Inflammatory macrophage treated with lipopolysaccharide for 4 hours (primary cell): ENCODE measurements around the gene ELK3.

ENCODE experiments used
- DNase-seq: peaks from one replicate; pipeline ENCODE4 v3.0.0-alpha.2; 2020

Gene ELK3

GRCh38 chr12:96193725-96194575 lies at the start of gene ELK3:
Gene ELK3, plus strand, starts transcription at chr12:96194375.
- DNase-seq = peak; percentile 70

DNA sequence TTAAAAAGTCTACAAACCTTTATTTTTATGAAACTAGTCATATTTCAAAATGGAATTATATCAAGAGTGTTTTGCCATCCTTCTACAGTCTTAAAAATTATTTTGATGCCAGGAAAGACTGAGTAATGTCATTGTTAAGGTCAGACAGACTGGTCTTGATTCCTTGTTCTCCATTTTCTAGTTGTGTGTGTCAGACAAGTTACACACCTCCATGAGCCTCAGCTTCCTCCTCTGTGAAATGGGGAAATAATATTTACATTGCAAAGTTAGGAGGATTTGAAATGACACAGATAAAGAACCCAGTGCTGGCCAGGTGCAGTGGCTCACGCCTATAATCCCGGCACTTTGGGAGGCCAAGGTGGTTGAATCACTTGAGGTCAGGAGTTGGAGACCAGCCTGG lies 47.4 kb upstream of the ELK3 start:
- peak; percentile 47 for DNase-seq

DNA sequence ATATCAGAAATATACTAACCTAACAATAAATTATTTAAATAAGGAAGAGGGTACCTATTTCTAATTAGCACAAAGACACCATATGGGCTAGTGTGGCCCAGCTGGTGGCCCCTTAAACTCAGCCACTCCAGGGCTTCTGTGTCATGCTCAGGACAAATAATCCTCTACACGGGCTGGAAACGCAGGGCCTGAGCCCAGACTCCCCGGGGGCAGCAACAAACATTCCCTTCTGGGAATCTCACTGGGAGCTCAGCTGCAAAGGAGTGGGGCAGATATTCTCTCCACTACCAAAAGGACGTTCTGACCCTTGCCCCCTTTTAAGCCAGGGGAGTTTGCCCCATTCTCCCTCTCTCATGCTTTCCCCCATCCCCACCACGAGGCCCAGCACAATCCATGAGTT lies 43.7 kb upstream of the ELK3 start:
- DNase-seq = no peak

GRCh38 chr12:96152164-96152563 lies 42.0 kb upstream of the ELK3 start:
- no peak for DNase-seq

- no peak for DNase-seq
Measured at GRCh38 chr12:96153131-96153725, 40.9 kb upstream of the ELK3 start.

- no peak for DNase-seq
Measured at GRCh38 chr12:96155181-96155580, 39.0 kb upstream of the ELK3 start.

DNA sequence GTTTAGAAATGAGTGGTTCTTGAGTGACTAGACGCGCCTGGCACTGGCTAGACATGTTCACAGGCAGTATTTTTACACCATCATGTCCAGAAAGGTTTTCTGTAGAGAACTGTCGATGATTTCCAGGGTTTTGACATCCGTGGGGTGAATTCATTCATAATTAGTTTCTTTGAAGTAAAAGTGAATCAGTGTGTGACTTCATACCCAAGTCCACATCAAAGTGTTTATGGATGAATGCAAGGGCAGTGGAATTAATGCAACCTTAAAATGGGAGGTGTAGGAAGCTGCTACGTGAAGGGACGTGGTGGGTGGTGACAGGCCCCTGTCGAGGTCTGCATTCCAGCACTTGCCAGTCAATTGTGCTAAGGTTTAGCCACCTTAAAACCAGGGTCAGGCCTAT lies 38.4 kb upstream of the ELK3 start:
- DNase-seq = no peak

DNA sequence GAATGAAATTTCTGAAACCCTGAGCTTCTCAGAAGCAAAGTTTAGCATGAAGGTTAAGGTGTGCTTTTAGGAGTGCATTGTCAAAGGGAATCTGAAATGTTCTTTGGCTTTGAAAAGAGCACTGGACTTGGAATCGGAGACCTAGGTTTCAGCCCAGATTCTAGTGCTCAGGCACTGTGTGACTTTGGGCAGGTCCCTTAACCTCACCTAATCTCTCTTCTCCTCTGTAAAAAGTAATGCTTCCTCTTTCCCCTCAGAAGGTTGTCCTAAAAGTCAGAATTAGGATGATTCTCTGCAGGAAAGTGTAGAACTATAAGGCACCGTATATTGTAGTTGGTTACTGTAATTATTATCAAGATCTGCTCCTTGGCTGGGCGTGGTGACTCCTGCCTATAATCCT lies 38.0 kb upstream of the ELK3 start:
- DNase-seq = no peak

- no peak for DNase-seq
Measured at GRCh38 chr12:96157427-96157826, 36.7 kb upstream of the ELK3 start.

GRCh38 chr12:96164951-96165811 lies 29.0 kb upstream of the ELK3 start:
- DNase-seq = no peak

- DNase-seq = no peak
Measured at GRCh38 chr12:96166765-96167164, 27.4 kb upstream of the ELK3 start.

- DNase-seq = no peak
Measured at GRCh38 chr12:96167492-96167891, 26.7 kb upstream of the ELK3 start.

- peak; percentile 40 for DNase-seq
Measured at GRCh38 chr12:96170328-96170727, 23.8 kb upstream of the ELK3 start.

DNA sequence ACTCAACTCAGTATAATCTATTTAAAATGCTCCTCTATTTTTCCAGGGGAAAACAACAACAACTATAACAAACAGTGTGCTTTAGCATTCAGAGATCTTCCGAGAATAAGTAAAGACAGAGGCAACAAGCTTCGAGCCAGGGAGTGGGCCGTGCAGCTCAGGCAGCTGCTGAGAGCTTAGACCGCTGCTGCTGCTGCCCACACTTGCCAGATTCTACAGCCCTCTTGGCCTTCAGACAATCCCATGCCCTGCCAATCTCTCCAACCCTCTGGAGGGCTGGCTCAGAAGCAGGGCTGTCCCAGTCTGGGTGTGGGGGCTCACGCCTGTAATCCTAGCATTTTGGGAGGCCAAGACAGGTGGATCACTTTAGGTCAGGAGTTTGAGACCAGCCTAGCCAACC lies 23.4 kb upstream of the ELK3 start:
- no peak for DNase-seq

DNA sequence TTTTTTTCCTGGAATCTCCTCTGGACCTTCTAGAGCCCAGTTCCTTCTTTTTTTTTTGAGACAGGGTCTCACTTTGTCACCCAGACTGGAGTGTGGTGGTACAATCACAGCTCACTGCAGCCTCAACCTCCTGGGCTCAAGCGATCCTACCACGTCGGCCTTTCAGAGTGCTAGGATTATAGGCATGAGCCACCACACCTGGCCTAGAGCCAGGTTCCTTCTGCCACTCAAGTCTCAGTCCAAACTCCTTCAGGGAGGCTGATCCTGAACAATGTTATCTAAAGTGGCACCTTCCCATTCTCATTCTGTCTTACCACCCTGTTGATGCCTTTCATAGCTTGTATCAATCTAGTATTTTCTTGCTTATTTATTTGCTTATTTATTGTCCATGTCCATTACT lies 22.3 kb upstream of the ELK3 start:
- DNase-seq = no peak

- DNase-seq = no peak
Measured at GRCh38 chr12:96172981-96173380, 21.2 kb upstream of the ELK3 start.

- DNase-seq = no peak
Measured at GRCh38 chr12:96176575-96176974, 17.6 kb upstream of the ELK3 start.

DNA sequence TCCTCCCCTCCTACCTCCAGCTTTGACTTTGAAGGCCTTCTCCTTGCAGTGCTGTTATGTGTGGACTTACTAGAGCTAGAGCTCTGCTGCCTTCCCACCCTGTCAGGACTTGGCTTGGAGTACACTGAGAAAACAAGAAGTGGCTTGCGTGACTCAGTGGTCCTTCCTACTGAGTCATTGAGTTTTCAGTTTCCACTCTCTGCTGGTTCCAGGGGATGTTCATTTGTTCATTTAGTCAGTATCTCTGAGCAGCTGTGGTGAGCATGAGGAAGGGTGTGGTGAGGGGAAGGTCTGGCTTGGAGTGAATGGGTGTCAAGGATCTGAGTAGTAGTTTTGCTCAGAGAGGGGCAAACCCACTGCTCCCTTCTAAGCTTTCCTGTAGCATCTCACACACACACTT lies 17.2 kb upstream of the ELK3 start:
- peak; percentile 96 for DNase-seq

- no peak for DNase-seq
Measured at GRCh38 chr12:96183734-96184370, 10.3 kb upstream of the ELK3 start.

DNA sequence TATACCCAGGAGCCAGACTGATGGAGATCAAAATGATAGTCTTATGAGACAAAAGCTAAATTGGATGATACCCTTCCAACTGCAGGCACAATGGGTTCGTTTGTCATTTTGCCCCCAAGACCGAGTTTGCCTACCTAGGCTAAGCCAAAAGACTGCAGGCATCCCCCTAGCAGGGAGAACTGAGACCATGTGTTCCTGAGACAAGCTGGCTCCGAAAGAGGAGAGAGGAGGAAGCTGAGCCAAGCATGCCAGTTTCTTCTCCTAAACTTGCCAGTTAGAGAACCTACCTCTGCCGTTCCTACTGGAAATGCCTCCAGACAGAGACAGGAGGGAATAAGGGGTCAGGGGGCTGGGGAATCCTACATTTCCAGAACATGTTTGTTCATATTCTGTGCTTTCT lies 8.3 kb upstream of the ELK3 start:
- no peak for DNase-seq

GRCh38 chr12:96186607-96187301 lies 7.4 kb upstream of the ELK3 start:
- no peak for DNase-seq

DNA sequence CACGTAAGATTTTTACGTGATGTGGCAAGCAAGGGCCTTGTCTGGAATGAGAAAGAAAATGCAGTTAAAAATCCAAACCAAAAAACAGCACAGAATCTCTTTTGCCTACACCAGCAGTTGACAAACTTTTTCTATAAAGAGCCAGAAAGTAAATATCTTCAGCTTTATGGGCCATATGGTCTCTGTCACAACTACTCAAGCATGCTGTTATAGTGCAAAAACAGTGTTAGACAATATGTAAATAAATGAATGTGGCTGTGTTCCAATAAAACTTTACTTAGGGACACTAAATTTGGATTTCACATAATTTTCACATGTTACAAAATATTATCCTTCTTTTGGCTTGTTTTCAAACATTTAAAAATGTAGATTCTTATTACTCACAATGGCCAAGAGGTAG lies 6.2 kb upstream of the ELK3 start:
- no peak for DNase-seq

DNA sequence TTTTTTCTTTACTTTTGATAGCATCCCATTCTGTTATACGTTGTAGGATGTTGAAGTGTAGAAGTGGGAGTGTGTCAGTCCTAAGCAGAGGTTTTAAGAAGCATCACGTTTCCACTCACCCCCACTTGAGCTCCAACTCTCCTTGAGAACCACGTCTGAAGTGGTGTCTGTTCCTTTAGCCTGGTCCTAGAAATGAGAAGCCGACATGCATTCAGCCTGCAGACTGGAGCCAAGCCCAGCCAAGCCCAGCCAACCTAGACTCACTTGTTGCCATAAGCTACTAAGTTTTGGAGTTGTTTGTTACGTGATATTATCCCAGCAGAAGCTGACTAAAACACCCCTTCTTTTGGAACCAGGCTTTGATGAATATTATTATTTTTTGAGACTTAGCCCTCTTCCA lies 4.4 kb upstream of the ELK3 start:
- no peak for DNase-seq
